ENCODE data around the gene HBZ. TPM values are rescaled to one million over a fixed set of nuclear protein-coding genes. Genes with fewer than 3 reads are reported as not detected.

HBZ gene
- total and polyA plus RNA-seq, 9 of the 15 experiments (the other 6 are each of a cell fraction or from before 2014, with no cell fraction given), result 58.0 to 610 (median 113) TPM

DNA sequence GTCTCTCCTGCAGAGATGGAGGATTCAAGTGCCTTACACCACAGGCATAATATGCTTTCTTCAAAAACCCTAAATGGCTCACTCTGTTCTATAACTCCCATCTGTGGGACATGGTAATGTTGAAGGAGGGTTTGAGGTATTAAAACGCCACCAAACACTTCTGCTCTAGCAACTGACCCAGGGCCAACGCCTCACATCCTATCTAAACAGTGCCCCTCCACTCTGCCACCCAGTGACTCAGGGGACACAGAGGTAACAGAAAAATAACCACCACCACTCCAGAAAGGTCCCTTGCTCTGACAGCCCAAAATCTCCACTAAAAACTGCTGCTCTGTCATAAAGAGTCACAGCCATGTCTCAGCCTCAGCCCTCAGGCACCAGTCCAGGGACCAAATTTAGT lies 31.7 kb upstream of the HBZ start:
- H3K4me1 ChIP-seq (replicated peaks in 1 of 2; ENCODE audit: control insufficient read depth in 2 of 2, insufficient read depth in 2 of 2, low read length in 2 of 2), result peaks cover 54 to 68% of the 10 kb centered on the region in 2 experiments
- DNase-seq (ENCODE audit: extremely low read depth in 1 of 4, low spot score in 3 of 4) (no peak), FAIRE-seq (no peak), ATAC-seq (no peak)
- ChIA-PET POLR2A (no interaction called here), CTCF (ENCODE audit: low intra/inter-chr PET ratio) (interaction anchor here (1.1 kb wide), 1 partner anchor 9 kb away, joined by 3 read pairs; no protein-coding TSS in a partner anchor)
- TF ChIP-seq SRSF9 (IDR thresholded peaks at IDR 0.05; ENCODE audit: borderline replicate concordance, low read depth, low read length) (no peak), SRSF1 (IDR thresholded peaks at IDR 0.05; ENCODE audit: low read depth, low read length) (no peak), SIN3B (IDR thresholded peaks at IDR 0.05; ENCODE audit: low read depth) (no peak), SRSF7 (optimal IDR thresholded peaks at IDR 0.05; ENCODE audit: low read depth, low read length) (no peak), STAT6 (CRISPR knock-in tag; IDR thresholded peaks at IDR 0.05) (peak; percentile 14; the same call in 1 of the 2 replicates), ZNF282 (CRISPR knock-in tag; IDR thresholded peaks at IDR 0.05) (no peak), NCOR1 (IDR thresholded peaks at IDR 0.05) (no peak), ZNF316 (IDR thresholded peaks at IDR 0.05) (peak; percentile 6; the same call in 1 of the 2 replicates), ZNF12 (CRISPR knock-in tag; IDR thresholded peaks at IDR 0.05) (no peak), SMARCC2 (IDR thresholded peaks at IDR 0.05; ENCODE audit: low read depth) (no peak), PREB (CRISPR knock-in tag; IDR thresholded peaks at IDR 0.05) (no peak), THAP12 (CRISPR knock-in tag; IDR thresholded peaks at IDR 0.05) (no peak)
- H3K9me3 ChIP-seq (replicated peaks; ENCODE audit: control insufficient read depth, insufficient read depth, low read depth, low read length), result no peaks in the 10 kb centered on the region
- no peak overlapping the region for H3K4me3 ChIP-seq
- H3K79me2 ChIP-seq (ENCODE audit: control insufficient read depth, insufficient read depth, low read length), result peaks cover 43% of the 10 kb centered on the region
- no TSS peak for BruUV-seq (replicated peaks)
- H3K9me1 ChIP-seq (ENCODE audit: control insufficient read depth, insufficient read depth, low read length), result no peaks in the 10 kb centered on the region
- H3K27ac ChIP-seq (ENCODE audit: extremely low read depth, low read depth, low read length), result peak overlapping the region; percentile 71
- H4K20me1 ChIP-seq (replicated peaks; ENCODE audit: control insufficient read depth, insufficient read depth, low read length), result no peaks in the 10 kb centered on the region
- no peaks in the 10 kb centered on the region for H3K27me3 ChIP-seq (ENCODE audit: control insufficient read depth in 2 of 2, insufficient read depth in 2 of 2, low read length in 2 of 2)
- in situ Hi-C loops (cut with MboI), result no loop called here
- peak overlapping the region; percentile 66 for H3K4me2 ChIP-seq (ENCODE audit: insufficient read depth, low read length)
- H2AFZ ChIP-seq (ENCODE audit: low read depth, low read length), result no peak overlapping the region
- intact Hi-C loops (cut with micrococcal nuclease), result no loop called here
- H3K36me3 ChIP-seq (ENCODE audit: control insufficient read depth, insufficient read depth, low read length), result peaks cover 63% of the 10 kb centered on the region
- whole genome bisulfite sequencing (ENCODE audit: insufficient coverage, low coverage, missing lambda C conversion rate), result 89% methylated on average over 2 of the region's 2 CpGs
- peak overlapping the region; percentile 23 to 45; a peak in 3 of 4 replicates for H3K9ac ChIP-seq (ENCODE audit: insufficient read depth in 1 of 2, low read depth in 2 of 2, low read length in 2 of 2)
